GM19023 (cell line): ENCODE results near the gene SEMA3F.

Experiments
- ATAC-seq: cut with Tn5 transposase; IDR thresholded peaks from one replicate; pipeline ENCODE4 v1.9.1; 2021; ENCODE audit warnings: mild to moderate bottlenecking, moderate library complexity; ENCODE audit not compliant: unreplicated experiment

The SEMA3F gene

GRCh38 chr3:50154840-50155490 lies at the start of gene SEMA3F:
TSS of gene SEMA3F (plus strand) at chr3:50155324. CDS start at chr3:50159623, 4,299 bp downstream.
- ATAC-seq: peak; percentile 73

GRCh38 chr3:50111757-50112156 lies 43.4 kb upstream of the SEMA3F start:
- ATAC-seq: no peak

- ATAC-seq: no peak
Observed at GRCh38 chr3:50112462-50112861, 42.7 kb upstream of the SEMA3F start.

- ATAC-seq: no peak
Observed at GRCh38 chr3:50117120-50117519, 38.0 kb upstream of the SEMA3F start.

GRCh38 chr3:50118237-50118636 lies 36.9 kb upstream of the SEMA3F start:
- ATAC-seq: no peak

GRCh38 chr3:50119786-50120185 lies 35.3 kb upstream of the SEMA3F start:
- ATAC-seq: no peak

GRCh38 chr3:50120364-50121071 lies 34.6 kb upstream of the SEMA3F start:
- ATAC-seq: no peak

GRCh38 chr3:50121072-50122032 lies 33.8 kb upstream of the SEMA3F start:
- ATAC-seq: peak; percentile 62

- ATAC-seq: no peak
Observed at GRCh38 chr3:50122071-50122470, 33.1 kb upstream of the SEMA3F start.

GRCh38 chr3:50122661-50123391 lies 32.3 kb upstream of the SEMA3F start:
- ATAC-seq: no peak

- ATAC-seq: no peak
Observed at GRCh38 chr3:50123394-50124051, 31.6 kb upstream of the SEMA3F start.

GRCh38 chr3:50124052-50124799 lies 30.9 kb upstream of the SEMA3F start:
- no peak for ATAC-seq

- ATAC-seq: no peak
Observed at GRCh38 chr3:50124800-50125178, 30.3 kb upstream of the SEMA3F start.

GRCh38 chr3:50125541-50126286 lies 29.4 kb upstream of the SEMA3F start:
- ATAC-seq: no peak

- no peak for ATAC-seq
Observed at GRCh38 chr3:50126287-50127211, 28.6 kb upstream of the SEMA3F start.

- ATAC-seq: no peak
Observed at GRCh38 chr3:50127251-50127691, 27.9 kb upstream of the SEMA3F start.

- ATAC-seq: no peak
Observed at GRCh38 chr3:50128001-50128400, 27.1 kb upstream of the SEMA3F start.

GRCh38 chr3:50130436-50130835 lies 24.7 kb upstream of the SEMA3F start:
- no peak for ATAC-seq
